ENCODE measurements around the gene TM4SF4. TPM values are rescaled to one million over a fixed set of nuclear protein-coding genes. Genes with fewer than 3 reads are reported as not detected.

Gene TM4SF4
- total and polyA plus RNA-seq, 2 experiments from 2014 or later, result not detected

DNA sequence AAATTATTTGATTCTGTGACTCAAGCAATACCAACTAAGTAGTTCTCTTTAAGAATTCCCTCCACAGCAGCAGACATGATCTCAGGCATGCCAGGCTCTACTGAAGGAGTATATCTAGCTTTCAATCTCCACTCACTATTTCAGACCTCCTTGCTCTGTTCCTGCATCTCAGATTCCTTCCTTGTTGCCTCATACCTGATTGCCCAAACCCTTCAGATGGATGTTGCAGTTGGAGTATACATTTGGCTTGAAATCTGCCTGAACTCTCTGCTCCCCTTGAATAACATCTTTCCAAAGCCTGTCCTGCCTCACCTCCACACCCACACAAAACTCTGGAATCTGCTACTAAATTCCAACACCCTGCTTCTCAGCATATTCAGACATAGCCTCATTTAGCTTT is 19.8 kb upstream of the TM4SF4 start:
- Histone ChIP-seq H2AFZ (no peak overlapping the region), H3K4me3 (no peak overlapping the region), H3K9me2 (ENCODE audit: insufficient read depth) (no peaks in the 10 kb centered on the region), H3K4me2 (no peak overlapping the region), H3K4me1 (ENCODE audit: insufficient read depth) (no peaks in the 10 kb centered on the region), H3K27ac (ENCODE audit: low read depth) (no peak overlapping the region), H3F3A (replicated peaks; ENCODE audit: low read depth) (no peaks in the 10 kb centered on the region), H3K36me3 (ENCODE audit: insufficient read depth) (peaks cover 11% of the 10 kb centered on the region; the same call in 1 of the 2 replicates), H3K79me2 (replicated peaks; ENCODE audit: insufficient read depth) (no peaks in the 10 kb centered on the region), H3K27me3 (ENCODE audit: insufficient read depth) (no peaks in the 10 kb centered on the region), H4K20me1 (replicated peaks; ENCODE audit: insufficient read depth) (no peaks in the 10 kb centered on the region)
- Mint-ChIP-seq H3K4me1 (peaks cover 4% of the 10 kb centered on the region; the same call in 2 of the 3 replicates), H3K4me3 (no peak overlapping the region), H3K9me3 (peaks cover 39% of the 10 kb centered on the region), H3K27ac (no peak overlapping the region), H3K27me3 (ENCODE audit: insufficient read depth, low read depth, poor library complexity) (peaks cover 2% of the 10 kb centered on the region), H3K36me3 (ENCODE audit: low read depth) (peaks cover 29% of the 10 kb centered on the region)
- ATAC-seq, result no peak
- TF ChIP-seq POLR2AphosphoS5 (IDR thresholded peaks at IDR 0.05; ENCODE audit: low read depth) (no peak), JUNB (IDR thresholded peaks at IDR 0.05; ENCODE audit: unreplicated experiment) (no peak), NANOG (IDR thresholded peaks at IDR 0.05; ENCODE audit: borderline replicate concordance) (no peak), EZH2 (IDR thresholded peaks at IDR 0.05; ENCODE audit: low read depth, unreplicated experiment) (no peak), ZNF114 (CRISPR knock-in tag; IDR thresholded peaks at IDR 0.05) (no peak), EZH2phosphoT487 (IDR thresholded peaks at IDR 0.05; ENCODE audit: unreplicated experiment) (no peak), ZNF331 (CRISPR knock-in tag; IDR thresholded peaks at IDR 0.05; ENCODE audit: low read depth) (no peak), CREB1 (CRISPR knock-in tag; IDR thresholded peaks at IDR 0.05; ENCODE audit: low read depth) (no peak), STAT1 (IDR thresholded peaks at IDR 0.05; ENCODE audit: unreplicated experiment) (no peak)
- TF ChIP-seq, protein P1, sequence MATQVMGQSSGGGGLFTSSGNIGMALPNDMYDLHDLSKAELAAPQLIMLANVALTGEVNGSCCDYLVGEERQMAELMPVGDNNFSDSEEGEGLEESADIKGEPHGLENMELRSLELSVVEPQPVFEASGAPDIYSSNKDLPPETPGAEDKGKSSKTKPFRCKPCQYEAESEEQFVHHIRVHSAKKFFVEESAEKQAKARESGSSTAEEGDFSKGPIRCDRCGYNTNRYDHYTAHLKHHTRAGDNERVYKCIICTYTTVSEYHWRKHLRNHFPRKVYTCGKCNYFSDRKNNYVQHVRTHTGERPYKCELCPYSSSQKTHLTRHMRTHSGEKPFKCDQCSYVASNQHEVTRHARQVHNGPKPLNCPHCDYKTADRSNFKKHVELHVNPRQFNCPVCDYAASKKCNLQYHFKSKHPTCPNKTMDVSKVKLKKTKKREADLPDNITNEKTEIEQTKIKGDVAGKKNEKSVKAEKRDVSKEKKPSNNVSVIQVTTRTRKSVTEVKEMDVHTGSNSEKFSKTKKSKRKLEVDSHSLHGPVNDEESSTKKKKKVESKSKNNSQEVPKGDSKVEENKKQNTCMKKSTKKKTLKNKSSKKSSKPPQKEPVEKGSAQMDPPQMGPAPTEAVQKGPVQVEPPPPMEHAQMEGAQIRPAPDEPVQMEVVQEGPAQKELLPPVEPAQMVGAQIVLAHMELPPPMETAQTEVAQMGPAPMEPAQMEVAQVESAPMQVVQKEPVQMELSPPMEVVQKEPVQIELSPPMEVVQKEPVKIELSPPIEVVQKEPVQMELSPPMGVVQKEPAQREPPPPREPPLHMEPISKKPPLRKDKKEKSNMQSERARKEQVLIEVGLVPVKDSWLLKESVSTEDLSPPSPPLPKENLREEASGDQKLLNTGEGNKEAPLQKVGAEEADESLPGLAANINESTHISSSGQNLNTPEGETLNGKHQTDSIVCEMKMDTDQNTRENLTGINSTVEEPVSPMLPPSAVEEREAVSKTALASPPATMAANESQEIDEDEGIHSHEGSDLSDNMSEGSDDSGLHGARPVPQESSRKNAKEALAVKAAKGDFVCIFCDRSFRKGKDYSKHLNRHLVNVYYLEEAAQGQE (IDR thresholded peaks at IDR 0.05; ENCODE audit: unreplicated experiment), result no peak
- TF ChIP-seq, protein P2, sequence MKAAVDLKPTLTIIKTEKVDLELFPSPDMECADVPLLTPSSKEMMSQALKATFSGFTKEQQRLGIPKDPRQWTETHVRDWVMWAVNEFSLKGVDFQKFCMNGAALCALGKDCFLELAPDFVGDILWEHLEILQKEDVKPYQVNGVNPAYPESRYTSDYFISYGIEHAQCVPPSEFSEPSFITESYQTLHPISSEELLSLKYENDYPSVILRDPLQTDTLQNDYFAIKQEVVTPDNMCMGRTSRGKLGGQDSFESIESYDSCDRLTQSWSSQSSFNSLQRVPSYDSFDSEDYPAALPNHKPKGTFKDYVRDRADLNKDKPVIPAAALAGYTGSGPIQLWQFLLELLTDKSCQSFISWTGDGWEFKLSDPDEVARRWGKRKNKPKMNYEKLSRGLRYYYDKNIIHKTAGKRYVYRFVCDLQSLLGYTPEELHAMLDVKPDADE (IDR thresholded peaks at IDR 0.05), result no peak
- TF ChIP-seq, protein P3, sequence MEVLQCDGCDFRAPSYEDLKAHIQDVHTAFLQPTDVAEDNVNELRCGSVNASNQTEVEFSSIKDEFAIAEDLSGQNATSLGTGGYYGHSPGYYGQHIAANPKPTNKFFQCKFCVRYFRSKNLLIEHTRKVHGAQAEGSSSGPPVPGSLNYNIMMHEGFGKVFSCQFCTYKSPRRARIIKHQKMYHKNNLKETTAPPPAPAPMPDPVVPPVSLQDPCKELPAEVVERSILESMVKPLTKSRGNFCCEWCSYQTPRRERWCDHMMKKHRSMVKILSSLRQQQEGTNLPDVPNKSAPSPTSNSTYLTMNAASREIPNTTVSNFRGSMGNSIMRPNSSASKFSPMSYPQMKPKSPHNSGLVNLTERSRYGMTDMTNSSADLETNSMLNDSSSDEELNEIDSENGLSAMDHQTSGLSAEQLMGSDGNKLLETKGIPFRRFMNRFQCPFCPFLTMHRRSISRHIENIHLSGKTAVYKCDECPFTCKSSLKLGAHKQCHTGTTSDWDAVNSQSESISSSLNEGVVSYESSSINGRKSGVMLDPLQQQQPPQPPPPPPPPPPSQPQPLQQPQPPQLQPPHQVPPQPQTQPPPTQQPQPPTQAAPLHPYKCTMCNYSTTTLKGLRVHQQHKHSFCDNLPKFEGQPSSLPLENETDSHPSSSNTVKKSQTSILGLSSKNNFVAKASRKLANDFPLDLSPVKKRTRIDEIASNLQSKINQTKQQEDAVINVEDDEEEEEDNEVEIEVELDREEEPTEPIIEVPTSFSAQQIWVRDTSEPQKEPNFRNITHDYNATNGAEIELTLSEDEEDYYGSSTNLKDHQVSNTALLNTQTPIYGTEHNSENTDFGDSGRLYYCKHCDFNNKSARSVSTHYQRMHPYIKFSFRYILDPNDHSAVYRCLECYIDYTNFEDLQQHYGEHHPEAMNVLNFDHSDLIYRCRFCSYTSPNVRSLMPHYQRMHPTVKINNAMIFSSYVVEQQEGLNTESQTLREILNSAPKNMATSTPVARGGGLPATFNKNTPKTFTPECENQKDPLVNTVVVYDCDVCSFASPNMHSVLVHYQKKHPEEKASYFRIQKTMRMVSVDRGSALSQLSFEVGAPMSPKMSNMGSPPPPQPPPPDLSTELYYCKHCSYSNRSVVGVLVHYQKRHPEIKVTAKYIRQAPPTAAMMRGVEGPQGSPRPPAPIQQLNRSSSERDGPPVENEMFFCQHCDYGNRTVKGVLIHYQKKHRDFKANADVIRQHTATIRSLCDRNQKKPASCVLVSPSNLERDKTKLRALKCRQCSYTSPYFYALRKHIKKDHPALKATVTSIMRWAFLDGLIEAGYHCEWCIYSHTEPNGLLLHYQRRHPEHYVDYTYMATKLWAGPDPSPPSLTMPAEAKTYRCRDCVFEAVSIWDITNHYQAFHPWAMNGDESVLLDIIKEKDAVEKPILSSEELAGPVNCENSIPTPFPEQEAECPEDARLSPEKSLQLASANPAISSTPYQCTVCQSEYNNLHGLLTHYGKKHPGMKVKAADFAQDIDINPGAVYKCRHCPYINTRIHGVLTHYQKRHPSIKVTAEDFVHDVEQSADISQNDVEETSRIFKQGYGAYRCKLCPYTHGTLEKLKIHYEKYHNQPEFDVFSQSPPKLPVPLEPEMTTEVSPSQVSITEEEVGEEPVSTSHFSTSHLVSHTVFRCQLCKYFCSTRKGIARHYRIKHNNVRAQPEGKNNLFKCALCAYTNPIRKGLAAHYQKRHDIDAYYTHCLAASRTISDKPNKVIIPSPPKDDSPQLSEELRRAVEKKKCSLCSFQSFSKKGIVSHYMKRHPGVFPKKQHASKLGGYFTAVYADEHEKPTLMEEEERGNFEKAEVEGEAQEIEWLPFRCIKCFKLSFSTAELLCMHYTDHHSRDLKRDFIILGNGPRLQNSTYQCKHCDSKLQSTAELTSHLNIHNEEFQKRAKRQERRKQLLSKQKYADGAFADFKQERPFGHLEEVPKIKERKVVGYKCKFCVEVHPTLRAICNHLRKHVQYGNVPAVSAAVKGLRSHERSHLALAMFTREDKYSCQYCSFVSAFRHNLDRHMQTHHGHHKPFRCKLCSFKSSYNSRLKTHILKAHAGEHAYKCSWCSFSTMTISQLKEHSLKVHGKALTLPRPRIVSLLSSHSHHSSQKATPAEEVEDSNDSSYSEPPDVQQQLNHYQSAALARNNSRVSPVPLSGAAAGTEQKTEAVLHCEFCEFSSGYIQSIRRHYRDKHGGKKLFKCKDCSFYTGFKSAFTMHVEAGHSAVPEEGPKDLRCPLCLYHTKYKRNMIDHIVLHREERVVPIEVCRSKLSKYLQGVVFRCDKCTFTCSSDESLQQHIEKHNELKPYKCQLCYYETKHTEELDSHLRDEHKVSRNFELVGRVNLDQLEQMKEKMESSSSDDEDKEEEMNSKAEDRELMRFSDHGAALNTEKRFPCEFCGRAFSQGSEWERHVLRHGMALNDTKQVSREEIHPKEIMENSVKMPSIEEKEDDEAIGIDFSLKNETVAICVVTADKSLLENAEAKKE (CRISPR knock-in tag; IDR thresholded peaks at IDR 0.05), result no peak
- TF ChIP-seq, protein P4, sequence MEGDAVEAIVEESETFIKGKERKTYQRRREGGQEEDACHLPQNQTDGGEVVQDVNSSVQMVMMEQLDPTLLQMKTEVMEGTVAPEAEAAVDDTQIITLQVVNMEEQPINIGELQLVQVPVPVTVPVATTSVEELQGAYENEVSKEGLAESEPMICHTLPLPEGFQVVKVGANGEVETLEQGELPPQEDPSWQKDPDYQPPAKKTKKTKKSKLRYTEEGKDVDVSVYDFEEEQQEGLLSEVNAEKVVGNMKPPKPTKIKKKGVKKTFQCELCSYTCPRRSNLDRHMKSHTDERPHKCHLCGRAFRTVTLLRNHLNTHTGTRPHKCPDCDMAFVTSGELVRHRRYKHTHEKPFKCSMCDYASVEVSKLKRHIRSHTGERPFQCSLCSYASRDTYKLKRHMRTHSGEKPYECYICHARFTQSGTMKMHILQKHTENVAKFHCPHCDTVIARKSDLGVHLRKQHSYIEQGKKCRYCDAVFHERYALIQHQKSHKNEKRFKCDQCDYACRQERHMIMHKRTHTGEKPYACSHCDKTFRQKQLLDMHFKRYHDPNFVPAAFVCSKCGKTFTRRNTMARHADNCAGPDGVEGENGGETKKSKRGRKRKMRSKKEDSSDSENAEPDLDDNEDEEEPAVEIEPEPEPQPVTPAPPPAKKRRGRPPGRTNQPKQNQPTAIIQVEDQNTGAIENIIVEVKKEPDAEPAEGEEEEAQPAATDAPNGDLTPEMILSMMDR (conservative IDR thresholded peaks at IDR 0.05; ENCODE audit: low read depth in 2 of 2), result no peak
- no peak for DNase-seq (ENCODE audit: low spot score)

All from GM23338 (cell line).